MM.1S (cell line): Measurements from ENCODE around the gene NKX2-2.

Source experiments
- DNase-seq: peaks from one replicate; pipeline ENCODE4 v3.0.0-alpha.2; 2015
- H2AFZ ChIP-seq: fragments of 300-600 bp; sonication (generic); 2 replicates; pipeline ENCODE4 v1.6.0; 2016; ENCODE audit warnings: antibody characterized with exemption, low read length
- H3F3A ChIP-seq: fragments of 300-600 bp; sonication (generic); 2 replicates; pipeline ENCODE4 v1.6.1; 2016; ENCODE audit warnings: mild to moderate bottlenecking, antibody characterized with exemption, low read length, moderate library complexity, mixed read lengths; ENCODE audit not compliant: insufficient read depth
- H3K27ac ChIP-seq: fragments of 300-600 bp; sonication (generic); 2 replicates; pipeline ENCODE4 v1.5.1; 2016; ENCODE audit warnings: mild to moderate bottlenecking, low read length
- H3K27me3 ChIP-seq: fragments of 300-600 bp; sonication (generic); replicated peaks from 2 replicates; pipeline ENCODE4 v1.6.0; 2016; ENCODE audit warnings: low read length; ENCODE audit not compliant: insufficient read depth
- H3K36me3 ChIP-seq: fragments of 300-600 bp; sonication (generic); replicated peaks from 2 replicates; pipeline ENCODE4 v1.6.1; 2016; ENCODE audit warnings: mild to moderate bottlenecking, low read length, mixed read lengths; ENCODE audit not compliant: insufficient read depth
- H3K4me1 ChIP-seq: fragments of 300-600 bp; sonication (generic); 2 replicates; pipeline ENCODE4 v1.6.1; 2016; ENCODE audit warnings: low read length, mixed read lengths
- H3K4me2 ChIP-seq: fragments of 300-600 bp; sonication (generic); 2 replicates; pipeline ENCODE4 v1.6.0; 2016; ENCODE audit warnings: low read depth, low read length
- H3K4me3 ChIP-seq: fragments of 300-600 bp; sonication (generic); 2 replicates; pipeline ENCODE4 v1.5.1; 2016; ENCODE audit warnings: low read length, mixed read lengths
- H3K79me2 ChIP-seq: fragments of 300-600 bp; sonication (generic); 2 replicates; pipeline ENCODE4 v1.6.1; 2016; ENCODE audit warnings: mixed run types, low read length, mixed read lengths
- H3K9ac ChIP-seq: fragments of 300-600 bp; sonication (generic); 2 replicates; pipeline ENCODE4 v1.6.1; 2016; ENCODE audit warnings: low read length, mixed read lengths
- H3K9me2 ChIP-seq: fragments of 300-600 bp; sonication (generic); replicated peaks from 2 replicates; pipeline ENCODE4 v1.6.1; 2016; ENCODE audit warnings: mild to moderate bottlenecking, low read length, mixed read lengths; ENCODE audit not compliant: insufficient read depth
- H3K9me3 ChIP-seq: fragments of 300-600 bp; sonication (generic); replicated peaks from 2 replicates; pipeline ENCODE4 v1.6.1; 2016; ENCODE audit warnings: mild to moderate bottlenecking, low read length, mixed read lengths; ENCODE audit not compliant: insufficient read depth
- H4K20me1 ChIP-seq: fragments of 300-600 bp; sonication (generic); 2 replicates; pipeline ENCODE4 v1.6.1; 2016; ENCODE audit warnings: mild to moderate bottlenecking, low read length, moderate library complexity, mixed read lengths; ENCODE audit not compliant: insufficient read depth
- CTCF ChIP-seq: fragments of 300-600 bp; sonication (generic); IDR thresholded peaks from 2 replicates; pipeline ENCODE4 v1.5.1; 2016; ENCODE audit warnings: antibody characterized with exemption, low read length, mixed read lengths
- EZH2 ChIP-seq: fragments of 300-600 bp; sonication (generic); optimal IDR thresholded peaks from 2 replicates; pipeline ENCODE3; 2017; ENCODE audit warnings: low read depth, mild to moderate bottlenecking, antibody characterized with exemption, low read length, mixed read lengths
- EZH2phosphoT487 ChIP-seq: fragments of 300-600 bp; sonication (generic); IDR thresholded peaks from 2 replicates; pipeline ENCODE4 v1.6.1; 2018; ENCODE audit warnings: antibody characterized with exemption, low read length

Gene NKX2-2

GRCh38 chr20:21523895-21524294 is 10.0 kb upstream of the NKX2-2 start:
- no peak overlapping the region for H2AFZ ChIP-seq
- no peak for TF ChIP-seq EZH2
- no peak for TF ChIP-seq EZH2phosphoT487
- TF ChIP-seq CTCF: no peak
- no peak overlapping the region for H3K4me3 ChIP-seq
- no peak for DNase-seq
- H3K36me3 ChIP-seq: no peaks in the 10 kb centered on the region
- no peaks in the 10 kb centered on the region for H3K79me2 ChIP-seq
- H3K27ac ChIP-seq: no peak overlapping the region
- H3K4me2 ChIP-seq: no peak overlapping the region
- no peaks in the 10 kb centered on the region for H3F3A ChIP-seq
- H3K9ac ChIP-seq: no peak overlapping the region
- H3K27me3 ChIP-seq: peaks cover 26% of the 10 kb centered on the region
- H4K20me1 ChIP-seq: no peaks in the 10 kb centered on the region
- H3K9me3 ChIP-seq: no peaks in the 10 kb centered on the region
- H3K9me2 ChIP-seq: no peaks in the 10 kb centered on the region
- H3K4me1 ChIP-seq: no peaks in the 10 kb centered on the region

GRCh38 chr20:21523281-21523868 is 9.5 kb upstream of the NKX2-2 start:
- H3K4me1 ChIP-seq: no peaks in the 10 kb centered on the region
- no peak overlapping the region for H2AFZ ChIP-seq
- H3K9me3 ChIP-seq: no peaks in the 10 kb centered on the region
- TF ChIP-seq EZH2 (no peak), EZH2phosphoT487 (no peak)
- H3K36me3 ChIP-seq: no peaks in the 10 kb centered on the region
- no peak overlapping the region for H3K4me3 ChIP-seq
- no peaks in the 10 kb centered on the region for H3K9me2 ChIP-seq
- no peaks in the 10 kb centered on the region for H3K79me2 ChIP-seq
- no peak overlapping the region for H3K4me2 ChIP-seq
- peaks cover 31% of the 10 kb centered on the region for H3K27me3 ChIP-seq
- DNase-seq: no peak
- H3K27ac ChIP-seq: no peak overlapping the region
- H4K20me1 ChIP-seq: no peaks in the 10 kb centered on the region
- no peaks in the 10 kb centered on the region for H3F3A ChIP-seq
- H3K9ac ChIP-seq: no peak overlapping the region

- TF ChIP-seq CTCF: no peak
- no peak for TF ChIP-seq EZH2phosphoT487
- TF ChIP-seq EZH2: no peak
- Histone ChIP-seq H3K27me3 (peaks cover 38% of the 10 kb centered on the region), H3F3A (no peaks in the 10 kb centered on the region), H3K27ac (no peak overlapping the region), H2AFZ (no peak overlapping the region), H3K36me3 (no peaks in the 10 kb centered on the region), H3K4me1 (no peaks in the 10 kb centered on the region), H3K9ac (no peak overlapping the region), H3K9me3 (no peaks in the 10 kb centered on the region), H3K4me2 (no peak overlapping the region), H4K20me1 (no peaks in the 10 kb centered on the region), H3K79me2 (no peaks in the 10 kb centered on the region), H3K4me3 (no peak overlapping the region), H3K9me2 (no peaks in the 10 kb centered on the region)
- DNase-seq: no peak
These were observed 8.8 kb upstream of the NKX2-2 start for GRCh38 chr20:21522481-21523280.
